CD4-positive, alpha-beta T cell treated with Interleukin-21 for 1 hour (primary cell): ENCODE data around the gene PDE1C.
"Not testable (repeated sequence)": the region's sequence is repeated elsewhere in the genome, so short reads cannot be mapped to it uniquely, and the experiment has no call there.

Source experiments
- DNase-seq: peaks from one replicate; pipeline ENCODE4 v3.0.0-alpha.2; 2020

Gene PDE1C

DNA sequence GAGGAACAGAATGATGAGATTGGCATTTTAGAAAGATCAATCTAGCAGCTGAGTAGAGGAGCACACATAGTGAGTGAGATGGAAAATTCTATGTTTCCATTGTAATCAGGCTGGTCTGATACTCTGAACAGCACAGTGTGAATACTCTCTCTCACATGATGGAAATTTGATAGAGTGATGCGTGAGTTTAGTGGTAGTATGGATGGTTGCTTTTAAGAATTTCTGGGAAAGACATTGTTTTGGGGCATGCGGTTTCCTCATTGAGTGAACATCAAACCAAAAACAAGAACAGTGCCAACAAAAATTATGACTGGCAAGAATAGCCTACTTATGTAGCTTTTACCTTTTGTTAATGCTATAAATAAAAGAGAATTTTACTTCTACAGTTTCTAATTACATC is 183.2 kb downstream of the PDE1C start:
- no peak for DNase-seq

- no peak for DNase-seq
Measured at GRCh38 chr7:31885171-31885570, 185.0 kb downstream of the PDE1C start.

- no peak for DNase-seq
Measured at GRCh38 chr7:31883761-31884164, 186.4 kb downstream of the PDE1C start.

DNA sequence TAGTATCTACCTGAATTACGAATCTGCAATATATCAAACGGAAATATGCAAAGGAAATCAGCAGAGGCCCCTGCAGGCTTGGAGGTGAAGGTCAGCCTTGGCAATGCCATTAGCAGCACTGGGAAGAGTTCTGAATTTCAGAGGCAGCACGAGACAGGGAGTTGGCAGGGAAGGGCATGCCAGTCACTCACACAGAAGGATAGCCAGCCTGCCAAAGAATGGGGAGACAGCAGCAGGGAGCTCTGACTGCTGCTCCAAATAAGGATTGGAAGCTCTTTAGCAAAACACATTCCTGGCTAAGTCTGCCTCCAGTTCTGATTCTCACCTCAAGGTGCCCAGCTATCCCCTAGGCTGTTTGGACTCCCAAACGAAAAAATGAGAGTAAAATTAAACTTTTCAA is 188.0 kb downstream of the PDE1C start:
- no peak for DNase-seq

DNA sequence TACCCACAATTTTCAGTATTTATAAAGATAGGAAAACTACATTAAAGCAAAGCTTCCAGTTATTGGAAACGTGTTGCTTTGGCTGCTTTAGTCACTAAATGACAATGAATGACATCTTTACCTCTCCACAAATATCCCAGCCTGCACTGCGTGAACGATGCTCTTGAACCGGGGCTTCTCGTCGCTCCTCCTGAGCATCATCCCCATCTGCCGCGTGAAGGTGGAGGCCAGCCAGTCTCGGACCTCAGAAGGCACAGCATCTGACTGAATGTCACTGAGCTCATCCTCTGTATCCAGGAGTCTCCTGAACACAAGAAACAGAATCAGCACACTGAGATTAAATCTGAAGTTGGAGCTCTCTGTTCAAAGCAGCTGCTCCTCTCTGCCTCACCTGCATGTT is 191.3 kb downstream of the PDE1C start:
- DNase-seq, result no peak

GRCh38 chr7:31875424-31875823 is 194.8 kb downstream of the PDE1C start:
- no peak for DNase-seq

- no peak for DNase-seq
Measured at GRCh38 chr7:31874631-31875386, 195.4 kb downstream of the PDE1C start.

GRCh38 chr7:31873816-31874597 is 196.2 kb downstream of the PDE1C start:
- DNase-seq, result no peak

GRCh38 chr7:31872545-31873370 is 197.4 kb downstream of the PDE1C start:
- no peak for DNase-seq

GRCh38 chr7:31864646-31865045 is 205.6 kb downstream of the PDE1C start:
- DNase-seq, result no peak

- no peak for DNase-seq
Measured at GRCh38 chr7:31860925-31861324, 209.3 kb downstream of the PDE1C start.

DNA sequence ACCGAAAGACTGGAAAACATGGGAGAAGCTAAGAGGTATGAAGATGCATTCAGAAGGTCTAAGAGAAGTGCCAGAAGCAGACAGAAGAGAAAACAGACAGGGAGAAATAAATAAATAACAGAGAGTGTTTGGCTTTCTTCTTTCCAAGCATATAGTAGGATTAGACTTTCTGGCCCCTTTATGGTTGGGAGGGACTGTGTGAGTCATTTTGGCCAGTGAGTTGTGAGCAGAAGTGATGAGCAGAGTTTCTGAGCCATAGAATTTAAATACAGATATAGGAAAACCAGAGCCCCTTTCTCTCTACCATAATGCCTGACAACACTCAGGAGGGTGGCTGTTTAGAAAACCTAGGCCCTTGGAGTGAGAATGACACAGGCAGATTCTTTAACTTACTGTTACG is 212.2 kb downstream of the PDE1C start:
- no peak for DNase-seq

DNA sequence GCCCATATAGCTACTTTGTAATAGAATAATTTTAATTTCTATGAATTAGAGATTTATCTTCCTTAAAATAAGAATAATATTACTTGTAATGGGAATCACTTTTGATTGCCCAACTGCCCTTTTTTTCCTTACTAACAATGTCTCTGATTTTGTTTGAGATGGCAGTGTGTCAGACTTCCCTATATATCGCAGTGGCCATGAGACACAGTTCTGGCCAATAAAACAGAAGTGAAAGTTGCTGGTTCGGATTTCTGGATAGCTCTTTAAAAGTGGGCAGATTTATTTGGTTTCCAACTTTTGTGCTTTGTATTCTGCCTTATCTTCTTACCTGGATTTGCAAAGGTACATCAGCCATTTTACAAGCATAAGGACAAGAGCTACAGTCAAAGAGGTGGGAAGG is 213.0 kb downstream of the PDE1C start:
- no peak for DNase-seq

DNA sequence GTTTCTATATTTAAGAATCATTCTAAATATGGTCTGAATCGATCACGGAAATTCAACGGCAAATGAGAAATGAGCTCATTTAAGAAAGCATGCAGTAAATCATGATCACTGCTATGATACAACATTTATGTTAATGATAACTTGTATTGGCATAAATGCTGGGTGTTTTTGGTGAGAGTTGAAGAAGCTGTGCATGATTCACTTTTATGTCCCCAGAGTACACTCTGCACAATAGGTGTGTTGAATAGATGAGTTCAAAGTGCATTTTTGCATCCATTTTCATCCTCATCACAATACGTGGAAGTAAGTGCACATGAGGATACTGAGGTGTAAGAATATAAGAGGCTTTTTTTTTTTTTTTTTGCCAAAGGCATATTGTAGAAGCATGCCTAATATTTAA is 213.9 kb downstream of the PDE1C start:
- no peak for DNase-seq

DNA sequence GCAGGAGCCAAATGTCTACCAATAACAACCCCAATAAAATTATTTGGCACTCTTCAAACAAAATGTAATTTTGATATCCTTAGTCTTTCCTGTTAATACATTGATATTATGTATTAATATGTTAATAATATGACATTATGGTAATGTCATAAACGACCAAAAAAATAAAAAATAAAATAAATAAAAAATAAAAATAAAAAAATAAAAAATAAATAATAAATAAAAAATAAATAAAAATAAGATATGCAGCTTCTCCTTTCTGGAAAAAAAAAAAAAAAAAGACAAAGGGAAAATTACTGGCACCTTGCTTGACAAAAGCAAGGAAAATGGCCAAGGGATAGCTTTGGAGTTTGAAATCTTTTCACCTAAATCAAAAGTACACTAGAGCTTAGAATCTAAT is 214.7 kb downstream of the PDE1C start:
- no peak for DNase-seq

- no peak for DNase-seq
Measured at GRCh38 chr7:31853380-31853779, 216.8 kb downstream of the PDE1C start.

- no peak for DNase-seq
Measured at GRCh38 chr7:31852462-31852861, 217.7 kb downstream of the PDE1C start.

DNA sequence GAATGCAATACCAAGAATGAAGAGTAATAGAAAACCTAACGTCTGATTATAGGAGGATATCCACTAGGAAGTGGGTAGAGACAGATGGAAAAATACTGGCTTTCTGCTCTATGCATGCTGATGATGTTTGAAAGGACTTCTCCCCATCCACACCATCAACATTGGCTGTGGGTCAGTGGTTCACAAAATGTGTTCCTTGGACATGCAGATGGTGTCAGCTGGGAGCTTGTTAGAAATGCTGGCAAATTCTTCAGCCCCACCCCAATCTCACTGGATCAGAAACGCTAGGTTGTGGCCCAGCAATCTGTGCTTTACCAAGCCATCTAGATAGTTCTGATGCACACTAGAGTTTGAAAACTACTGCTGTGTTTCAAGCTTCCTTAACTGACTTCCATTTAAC is 219.1 kb downstream of the PDE1C start:
- no peak for DNase-seq

DNA sequence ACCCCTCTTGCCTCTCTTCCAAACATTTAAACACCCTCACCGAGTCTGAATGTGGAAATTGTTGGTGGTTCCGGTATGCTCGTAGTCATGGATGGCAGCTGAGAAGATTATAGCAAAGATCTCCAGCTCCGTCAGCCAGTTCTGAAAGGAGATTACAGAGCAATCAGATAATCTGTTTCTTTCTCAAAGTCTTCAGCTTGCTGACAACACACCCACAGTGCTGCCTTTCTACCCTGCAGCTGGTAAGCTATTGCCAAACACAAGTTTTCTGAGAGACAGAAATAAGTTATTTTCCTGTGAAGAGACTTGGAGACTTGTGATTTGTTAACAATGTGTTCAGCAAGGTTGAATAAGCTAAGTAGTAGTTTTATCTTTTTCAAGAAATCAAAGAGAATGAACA is 219.6 kb downstream of the PDE1C start:
- DNase-seq, result no peak

DNA sequence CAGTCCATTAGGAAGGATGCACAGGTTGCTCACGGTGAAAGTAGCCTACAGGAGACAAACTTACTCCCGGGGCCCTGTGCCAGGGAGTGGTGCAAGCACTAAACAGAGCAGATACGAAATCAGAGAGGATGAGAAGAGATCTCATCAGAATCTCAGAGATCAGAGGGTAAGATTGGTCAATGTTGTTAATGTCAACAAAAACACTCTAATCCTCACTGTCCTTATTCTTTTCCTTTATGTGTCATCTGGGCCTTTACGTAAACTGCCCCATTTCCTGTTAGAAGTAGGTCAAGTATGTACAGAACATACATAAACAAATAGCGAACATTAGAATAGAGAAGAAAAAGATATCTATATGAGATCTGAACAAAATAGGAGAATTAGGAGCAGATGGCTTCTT is 220.1 kb downstream of the PDE1C start:
- DNase-seq, result no peak

DNA sequence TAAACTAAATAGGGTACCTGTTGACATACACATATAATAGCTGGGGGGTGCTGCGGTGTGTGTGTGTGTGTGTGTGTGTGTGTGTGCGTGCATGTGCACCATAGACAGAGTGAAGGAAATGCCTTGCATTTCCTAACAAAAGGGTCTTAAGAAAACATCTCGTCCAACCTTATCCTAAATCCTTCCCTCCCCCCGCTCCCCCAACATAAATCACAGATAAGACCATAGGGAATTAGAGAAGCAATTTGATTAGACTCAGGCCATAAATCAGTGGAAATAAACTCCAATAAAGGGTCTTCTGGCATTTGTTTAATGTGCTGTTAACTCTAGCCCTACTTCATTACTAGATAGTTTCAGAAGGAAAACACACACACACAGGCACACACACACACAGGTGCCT is 234.7 kb downstream of the PDE1C start:
- DNase-seq, result no peak

- not testable (repeated sequence) for DNase-seq
Measured at GRCh38 chr7:31833625-31834024, 236.6 kb downstream of the PDE1C start.

DNA sequence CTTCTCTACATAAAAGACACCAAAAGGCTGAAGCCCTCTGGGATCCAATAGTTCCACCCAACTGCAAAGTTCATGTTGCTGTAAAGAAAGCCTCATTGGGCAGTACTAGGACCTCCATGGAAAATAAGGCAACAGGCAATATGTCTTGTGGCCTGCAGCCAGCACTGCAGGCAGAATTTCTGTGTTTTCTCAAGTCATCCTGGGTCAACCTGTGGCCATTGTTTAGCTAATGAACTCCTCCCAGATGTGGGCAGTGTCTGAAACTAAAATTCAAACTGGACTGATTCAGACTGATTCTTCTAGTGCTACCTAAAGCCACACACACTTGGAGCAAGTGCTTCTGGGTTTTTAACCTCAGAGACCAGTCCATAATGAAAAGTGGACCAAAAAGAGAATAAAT is 241.7 kb downstream of the PDE1C start:
- DNase-seq, result no peak

DNA sequence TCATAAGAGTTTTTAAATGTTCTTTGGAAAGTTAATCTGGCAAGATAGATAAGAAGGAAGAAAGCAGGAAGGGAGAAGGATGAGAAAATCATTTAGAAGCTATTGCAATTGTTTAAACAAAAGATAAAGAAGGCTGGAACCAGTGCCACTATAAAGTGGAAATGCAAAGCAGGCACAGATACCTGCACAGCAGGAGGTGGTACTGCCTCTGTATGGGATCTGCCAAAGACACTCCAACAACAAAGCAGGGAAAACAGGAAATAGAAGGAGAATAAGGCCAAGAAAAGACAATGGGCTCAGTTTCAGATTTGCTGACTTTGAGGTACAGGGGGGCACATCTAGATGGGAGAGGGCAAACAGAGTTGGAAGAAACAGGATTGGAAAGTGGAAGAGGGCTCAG is 244.6 kb downstream of the PDE1C start:
- DNase-seq, result no peak
